K562 (cell line): ENCODE data around the gene DLST. TPM values are rescaled to one million over a fixed set of nuclear protein-coding genes. Genes with fewer than 3 reads are reported as not detected.

ENCODE experiments used
- ATAC-seq: fragments of 200-7000 bp; cut with Tn5 transposase; 3 replicates; pipeline ENCODE4 v1.9.1; 2020; ENCODE audit warnings: moderate library complexity
- BruUV-seq: library from RNA; stranded (reverse); fragments of 400-500 nt; replicated peaks from 2 replicates; lab custom pipeline; 2021; lab: Mats Ljungman, UMichigan
- CTCF ChIA-PET: fragments of 300-600 bp; formaldehyde crosslinking; extraction: SDS; loops from one replicate; lab custom pipeline; 2021; ENCODE audit warnings: low intra/inter-chr PET ratio; lab: Yijun Ruan, JAX
- POLR2A ChIA-PET: fragments of 300-600, 350-650 bp; sonication (Branson Sonifier 250); formaldehyde crosslinking; extraction: SDS; loops from one replicate; lab custom pipeline; 2021; ENCODE audit warnings: antibody characterized with exemption, inconsistent platforms; lab: Yijun Ruan, JAX
- DNase-seq, 4 experiments: peaks; one replicate each; pipeline versions ENCODE4 v3.0.0 to v3.0.0-alpha.2; 2011 to 2018; ENCODE audit warnings: low spot score in 3 of 4, mixed read lengths in 3 of 4; ENCODE audit errors: extremely low read depth in 1 of 4
- FAIRE-seq: peaks from 2 replicates; lab custom pipeline; 2011; peaks lifted over from hg19 to GRCh38; lab: Jason Lieb, UNC
- H2AFZ ChIP-seq: 2 replicates; pipeline ENCODE4 v1.6.0; 2011; ENCODE audit warnings: low read depth, low read length, control low read depth, inconsistent platforms
- H3K27ac ChIP-seq: fragments of 200-600 bp; 3 replicates; pipeline ENCODE4 v1.8.0; 2011; ENCODE audit warnings: low read depth, mild to moderate bottlenecking, control low read depth, inconsistent platforms, low read length, moderate library complexity, mixed read lengths; ENCODE audit errors: extremely low read depth
- H3K27me3 ChIP-seq, 2 experiments: fragments of 300-600 bp in 1 of 2; 2 replicates in 1 of 2; 3 replicates in 1 of 2; pipeline versions ENCODE4 v1.6.0 to v1.8.0; 2011; ENCODE audit warnings: inconsistent platforms in 2 of 2, low read length in 2 of 2, mild to moderate bottlenecking in 1 of 2, mixed read lengths in 1 of 2, moderate library complexity in 1 of 2; ENCODE audit not compliant: control insufficient read depth in 2 of 2, insufficient read depth in 2 of 2
- H3K36me3 ChIP-seq: fragments of 300-600 bp; 3 replicates; pipeline ENCODE4 v1.8.0; 2011; ENCODE audit warnings: mild to moderate bottlenecking, low read length, inconsistent platforms; ENCODE audit not compliant: control insufficient read depth, insufficient read depth
- H3K4me1 ChIP-seq, 2 experiments: fragments of 200-600 bp in 1 of 2; replicated peaks in 1 of 2; 2 replicates in 1 of 2; 3 replicates in 1 of 2; pipeline versions ENCODE4 v1.5.1 to v1.8.0; 2011; ENCODE audit warnings: inconsistent platforms in 2 of 2, low read length in 2 of 2, mild to moderate bottlenecking in 1 of 2, mixed read lengths in 1 of 2, moderate library complexity in 1 of 2; ENCODE audit not compliant: control insufficient read depth in 2 of 2, insufficient read depth in 2 of 2
- H3K4me2 ChIP-seq: 2 replicates; pipeline ENCODE4 v1.6.1; 2011; ENCODE audit warnings: low read length, control low read depth, inconsistent platforms, mixed read lengths; ENCODE audit not compliant: insufficient read depth
- H3K4me3 ChIP-seq: fragments of 200-600 bp; sonication (generic), shearing (Covaris generic); 2 replicates; pipeline ENCODE4 v1.5.1; 2016; ENCODE audit warnings: control low read depth, inconsistent platforms
- H3K79me2 ChIP-seq: fragments of 200-600 bp; 3 replicates; pipeline ENCODE4 v1.8.0; 2011; ENCODE audit warnings: low read length, inconsistent platforms; ENCODE audit not compliant: control insufficient read depth, insufficient read depth
- H3K9ac ChIP-seq, 2 experiments: 2 replicates each; pipeline versions ENCODE4 v1.6.0 to v1.6.1; 2011; ENCODE audit warnings: low read depth in 2 of 2, low read length in 2 of 2, control low read depth in 1 of 2, inconsistent platforms in 1 of 2, mild to moderate bottlenecking in 1 of 2, mixed read lengths in 1 of 2; ENCODE audit not compliant: insufficient read depth in 1 of 2
- H3K9me1 ChIP-seq: one replicate; pipeline ENCODE4 v1.6.0; 2011; ENCODE audit warnings: inconsistent platforms, mild to moderate bottlenecking, low read length, moderate library complexity; ENCODE audit not compliant: control insufficient read depth, insufficient read depth
- H3K9me3 ChIP-seq: replicated peaks from 2 replicates; pipeline ENCODE4 v1.5.1; 2011; ENCODE audit warnings: low read depth, low read length, inconsistent platforms; ENCODE audit not compliant: control insufficient read depth, insufficient read depth
- H4K20me1 ChIP-seq: replicated peaks from 2 replicates; pipeline ENCODE4 v1.6.1; 2011; ENCODE audit warnings: low read length, inconsistent platforms, mixed read lengths; ENCODE audit not compliant: control insufficient read depth, insufficient read depth
- KLF6 ChIP-seq: fragments of 250-450 bp; sonication (Bioruptor Pico); IDR thresholded peaks from 2 replicates; pipeline ENCODE4 v1.4.0; 2020; ENCODE audit warnings: mild to moderate bottlenecking, moderate library complexity, borderline replicate concordance
- NCOA2 ChIP-seq, 2 experiments: fragments of 450-650 bp; IDR thresholded peaks; 2 replicates each; pipeline ENCODE4 v1.6.1; 2018; ENCODE audit warnings: mild to moderate bottlenecking in 2 of 2, moderate library complexity in 1 of 2; ENCODE audit not compliant: partially characterized antibody in 2 of 2
- PHF21A ChIP-seq: fragments of 450-650 bp; IDR thresholded peaks from 2 replicates; pipeline ENCODE4 v1.6.1; 2017; ENCODE audit warnings: low read depth, borderline replicate concordance
- YY1 ChIP-seq, 3 experiments: IDR thresholded peaks; 2 replicates each; pipeline ENCODE4 v1.6.1; 2011; ENCODE audit warnings: low read length in 2 of 3, mild to moderate bottlenecking in 2 of 3, moderate library complexity in 2 of 3, borderline replicate concordance in 1 of 3, control low read depth in 1 of 3, low read depth in 1 of 3; ENCODE audit not compliant: insufficient read depth in 3 of 3, insufficient replicate concordance in 2 of 3, control insufficient read depth in 1 of 3, insufficient read length in 1 of 3; ENCODE audit errors: extremely low read depth in 1 of 3
- WGBS: fragments of 100-300 bp; shearing (Covaris generic); methylation state at CpG from one replicate; pipeline ENCODE4 v1.1.6; 2016; ENCODE audit warnings: low coverage, mixed read lengths; ENCODE audit not compliant: insufficient coverage; ENCODE audit errors: missing lambda C conversion rate; 5-methylcytosine and 5-hydroxymethylcytosine counted together
- in situ Hi-C: fragments of 300-500 bp; cut with MboI; formaldehyde crosslinking; loops from 4 replicates; pipeline ENCODE4 v1.15.0; 2018; ENCODE audit warnings: inconsistent platforms, mixed read lengths
- intact Hi-C: fragments of 100-400 bp; cut with micrococcal nuclease; formaldehyde crosslinking; loops from 2 replicates; pipeline ENCODE4 v1.14.2; 2022
- polyA plus RNA-seq, 8 experiments: library from polyadenylated mRNA; depleted of rRNA in 4 of 8; stranded (reverse) in 5 of 8; unstranded in 3 of 8; fragments of >200 nt; fragmentation: Nextera tagmentation in 2 of 8; fragmentation: Illumina TruSeq in 1 of 8; extraction: Ambion mirVana in 2 of 8; extraction: Trizol in 1 of 8; gene quantifications; 2 replicates each; pipeline versions ENCODE4 v1.2.1 to v1.2.3, GENCODE V29; 2011 to 2014; ENCODE audit warnings: inconsistent platforms in 1 of 8, missing spikeins in 1 of 8
- total RNA-seq, 7 experiments: library from RNA; depleted of rRNA in 6 of 7; stranded (reverse); fragments of >200 nt in 6 of 7; fragmentation: Illumina TruSeq in 2 of 7; extraction: Trizol in 2 of 7; gene quantifications; 2 replicates each; pipeline versions ENCODE4 v1.2.1 to v1.2.3, GENCODE V29; 2011 to 2021; ENCODE audit warnings: low replicate concordance in 1 of 7

Gene DLST
- total and polyA plus RNA-seq, 9 of the 15 experiments (the other 6 are each of a cell fraction or from before 2014, with no cell fraction given), result 3.0 to 73.7 (median 45.4) TPM

DNA sequence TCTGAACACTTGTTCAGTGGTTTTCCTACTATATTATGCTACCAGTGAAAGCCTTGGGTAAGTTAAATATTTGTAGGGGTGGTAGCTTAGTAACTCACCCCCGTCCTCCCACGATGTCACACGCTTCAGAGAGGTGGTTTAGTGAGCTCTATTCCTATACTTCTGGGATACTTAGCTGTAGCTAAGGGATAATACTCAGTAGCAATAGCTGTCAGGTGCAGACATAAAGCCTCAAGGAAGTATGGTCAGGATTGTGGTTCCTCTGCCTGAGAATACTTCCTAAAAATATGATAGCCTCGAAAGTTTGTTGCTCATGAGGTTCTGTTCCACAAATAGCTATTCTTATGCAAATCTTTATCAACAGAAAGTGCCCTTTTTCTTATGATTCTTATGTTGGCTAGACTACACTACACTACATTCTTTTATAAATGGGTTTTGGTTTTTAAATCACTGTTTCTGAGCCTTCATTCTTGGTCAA is 11.9 kb downstream of the DLST start (continued):
- no peak for TF ChIP-seq KLF6 (CRISPR knock-in tag)
- TF ChIP-seq, all 486 proteins: peak for 0

DNA sequence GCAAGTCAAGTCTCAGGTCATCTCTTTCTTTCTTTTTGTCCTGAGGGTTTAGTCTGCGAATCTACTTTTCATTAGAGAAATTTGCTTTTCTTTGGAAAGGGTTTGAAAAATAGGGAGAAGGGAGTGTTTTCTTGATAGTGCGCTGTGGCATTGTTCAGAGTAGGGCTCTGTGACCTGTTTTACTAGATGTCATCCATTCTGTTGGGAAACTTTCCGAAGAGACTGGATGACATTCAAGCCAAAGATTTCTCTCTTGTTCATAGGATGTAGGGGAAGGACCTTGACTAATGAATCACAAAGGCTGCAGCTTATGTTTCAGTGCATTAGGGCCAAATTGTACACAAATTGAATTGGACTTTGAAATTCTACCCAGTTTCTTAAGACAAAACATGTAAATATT is 14.7 kb downstream of the DLST start:
- H3K27ac ChIP-seq, result no peak overlapping the region
- H3K36me3 ChIP-seq, result peaks cover 98% of the 10 kb centered on the region
- H3K27me3 ChIP-seq, result no peaks in the 10 kb centered on the region
- BruUV-seq, result no TSS peak
- 97% methylated on average over 3 of the region's 3 CpGs for WGBS
- no peak overlapping the region for H3K9ac ChIP-seq
- no peaks in the 10 kb centered on the region for H3K9me1 ChIP-seq
- FAIRE-seq, result no peak
- H3K79me2 ChIP-seq, result no peaks in the 10 kb centered on the region
- no peaks in the 10 kb centered on the region for H4K20me1 ChIP-seq
- no peak for DNase-seq
- no peaks in the 10 kb centered on the region for H3K9me3 ChIP-seq
- no peak overlapping the region for H2AFZ ChIP-seq
- H3K4me1 ChIP-seq, result no peaks in the 10 kb centered on the region
- CTCF ChIA-PET, result no interaction called here
- intact Hi-C loops (no loop called here), in situ Hi-C loops (no loop called here)
- POLR2A ChIA-PET, result interaction anchor here (0.7 to 1.1 kb wide), 3 partner anchors 9 to 293 kb away, joined by 3 to 4 read pairs (median 4); no protein-coding TSS in a partner anchor
- TF ChIP-seq PHF21A (no peak), YY1 (IDR thresholded peaks at IDR 0.05; ENCODE audit: borderline replicate concordance in 1 of 3, control insufficient read depth in 1 of 3, extremely low read depth in 1 of 3, insufficient read depth in 3 of 3, insufficient read length in 1 of 3, insufficient replicate concordance in 2 of 3, low read depth in 1 of 3, low read length in 2 of 3) (no peak), NCOA2 (IDR thresholded peaks at IDR 0.05; ENCODE audit: partially characterized antibody in 2 of 2) (no peak)
- no peak overlapping the region for H3K4me3 ChIP-seq
- no peak for ATAC-seq
- H3K4me2 ChIP-seq, result no peak overlapping the region
